ENCODE measurements around the gene MAML3. TPM values are rescaled to one million over a fixed set of nuclear protein-coding genes. Genes with fewer than 3 reads are reported as not detected.

MAML3 gene
- total and polyA plus RNA-seq, 7 experiments from 2014 or later = 0.53 to 9.4 (median 3.3) TPM

GRCh38 chr4:140186651-140187315 is 32.8 kb upstream of the MAML3 start:
- Mint-ChIP-seq H3K4me1 (no peaks in the 10 kb centered on the region), H3K27ac (no peak overlapping the region), H3K36me3 (no peaks in the 10 kb centered on the region), H3K4me3 (no peak overlapping the region), H3K9me3 (no peaks in the 10 kb centered on the region), H3K27me3 (peaks cover 0 to 30% (median 0%) of the 10 kb centered on the region in 5 donors)
- Histone ChIP-seq H3K27ac (ENCODE audit: low read depth, low read length) (no peak overlapping the region), H3K27me3 (ENCODE audit: control insufficient read depth in 2 of 2, insufficient read depth in 2 of 2, low read length in 2 of 2) (no peaks in the 10 kb centered on the region), H3K4me3 (ENCODE audit: low read length) (no peak overlapping the region), H3K9me3 (ENCODE audit: control insufficient read depth in 2 of 3, low read length in 3 of 3) (no peaks in the 10 kb centered on the region), H3K4me1 (ENCODE audit: control insufficient read depth in 2 of 2, insufficient read depth in 2 of 2, low read length in 2 of 2) (no peaks in the 10 kb centered on the region), H3K36me3 (ENCODE audit: control insufficient read depth in 2 of 3, insufficient read depth in 3 of 3, low read length in 3 of 3) (no peaks in the 10 kb centered on the region)
- ChIA-PET CTCF (no interaction called here), POLR2A (no interaction called here)
- DNase-seq = no peak
- intact Hi-C loops (cut with micrococcal nuclease) = no loop called here
- no peak for ATAC-seq

GRCh38 chr4:140186082-140186438 is 32.1 kb upstream of the MAML3 start:
- Mint-ChIP-seq H3K9me3 (no peaks in the 10 kb centered on the region), H3K27ac (no peak overlapping the region), H3K4me1 (no peaks in the 10 kb centered on the region), H3K4me3 (no peak overlapping the region), H3K27me3 (peaks cover 0 to 30% (median 0%) of the 10 kb centered on the region in 5 donors), H3K36me3 (no peaks in the 10 kb centered on the region)
- ChIA-PET POLR2A (no interaction called here), CTCF (no interaction called here)
- intact Hi-C loops (cut with micrococcal nuclease) = no loop called here
- DNase-seq (no peak), ATAC-seq (no peak)
- Histone ChIP-seq H3K9me3 (ENCODE audit: control insufficient read depth in 2 of 3, low read length in 3 of 3) (no peaks in the 10 kb centered on the region), H3K4me1 (ENCODE audit: control insufficient read depth in 2 of 2, insufficient read depth in 2 of 2, low read length in 2 of 2) (no peaks in the 10 kb centered on the region), H3K36me3 (ENCODE audit: control insufficient read depth in 2 of 3, insufficient read depth in 3 of 3, low read length in 3 of 3) (no peaks in the 10 kb centered on the region), H3K27me3 (ENCODE audit: control insufficient read depth in 2 of 2, insufficient read depth in 2 of 2, low read length in 2 of 2) (no peaks in the 10 kb centered on the region), H3K4me3 (ENCODE audit: low read length) (no peak overlapping the region), H3K27ac (ENCODE audit: low read depth, low read length) (no peak overlapping the region)

GRCh38 chr4:140185412-140186081 is 31.6 kb upstream of the MAML3 start:
- intact Hi-C loops (cut with micrococcal nuclease) = no loop called here
- no peaks in the 10 kb centered on the region for H3K36me3 ChIP-seq (ENCODE audit: control insufficient read depth in 2 of 3, insufficient read depth in 3 of 3, low read length in 3 of 3)
- Mint-ChIP-seq H3K27me3 (peaks cover 0 to 30% (median 0%) of the 10 kb centered on the region in 5 donors), H3K4me1 (no peaks in the 10 kb centered on the region), H3K4me3 (no peak overlapping the region), H3K9me3 (no peaks in the 10 kb centered on the region), H3K36me3 (no peaks in the 10 kb centered on the region), H3K27ac (no peak overlapping the region)
- no peak for ATAC-seq
- no peaks in the 10 kb centered on the region for H3K4me1 ChIP-seq (ENCODE audit: control insufficient read depth in 2 of 2, insufficient read depth in 2 of 2, low read length in 2 of 2)
- H3K27me3 ChIP-seq (ENCODE audit: control insufficient read depth in 2 of 2, insufficient read depth in 2 of 2, low read length in 2 of 2) = no peaks in the 10 kb centered on the region
- no peak overlapping the region for H3K27ac ChIP-seq (ENCODE audit: low read depth, low read length)
- ChIA-PET POLR2A (no interaction called here), CTCF (no interaction called here)
- no peaks in the 10 kb centered on the region for H3K9me3 ChIP-seq (ENCODE audit: control insufficient read depth in 2 of 3, low read length in 3 of 3)
- no peak for DNase-seq
- no peak overlapping the region for H3K4me3 ChIP-seq (ENCODE audit: low read length)

- intact Hi-C loops (cut with micrococcal nuclease) = no loop called here
- no peaks in the 10 kb centered on the region for H3K4me1 ChIP-seq (ENCODE audit: control insufficient read depth in 2 of 2, insufficient read depth in 2 of 2, low read length in 2 of 2)
- Mint-ChIP-seq H3K4me1 (no peaks in the 10 kb centered on the region), H3K27me3 (peaks cover 0 to 31% (median 5%) of the 10 kb centered on the region in 5 donors), H3K36me3 (no peaks in the 10 kb centered on the region), H3K27ac (no peak overlapping the region), H3K4me3 (no peak overlapping the region), H3K9me3 (no peaks in the 10 kb centered on the region)
- ATAC-seq (no peak), DNase-seq (no peak)
- ChIA-PET CTCF (no interaction called here), POLR2A (no interaction called here)
- H3K9me3 ChIP-seq (ENCODE audit: control insufficient read depth in 2 of 3, low read length in 3 of 3) = no peaks in the 10 kb centered on the region
- H3K27ac ChIP-seq (ENCODE audit: low read depth, low read length) = no peak overlapping the region
- no peaks in the 10 kb centered on the region for H3K27me3 ChIP-seq (ENCODE audit: control insufficient read depth in 2 of 2, insufficient read depth in 2 of 2, low read length in 2 of 2)
- H3K4me3 ChIP-seq (ENCODE audit: low read length) = no peak overlapping the region
- H3K36me3 ChIP-seq (ENCODE audit: control insufficient read depth in 2 of 3, insufficient read depth in 3 of 3, low read length in 3 of 3) = no peaks in the 10 kb centered on the region
Observed at GRCh38 chr4:140183270-140183669, 29.3 kb upstream of the MAML3 start.

GRCh38 chr4:140180577-140180976 is 26.6 kb upstream of the MAML3 start:
- Mint-ChIP-seq H3K4me1 (no peaks in the 10 kb centered on the region), H3K27me3 (peaks cover 8 to 36% (median 9%) of the 10 kb centered on the region in 5 donors), H3K36me3 (no peaks in the 10 kb centered on the region), H3K4me3 (no peak overlapping the region), H3K27ac (no peak overlapping the region), H3K9me3 (no peaks in the 10 kb centered on the region)
- no peaks in the 10 kb centered on the region for H3K27me3 ChIP-seq (ENCODE audit: control insufficient read depth in 2 of 2, insufficient read depth in 2 of 2, low read length in 2 of 2)
- no peaks in the 10 kb centered on the region for H3K4me1 ChIP-seq (ENCODE audit: control insufficient read depth in 2 of 2, insufficient read depth in 2 of 2, low read length in 2 of 2)
- ChIA-PET POLR2A (no interaction called here), CTCF (no interaction called here)
- H3K4me3 ChIP-seq (ENCODE audit: low read length) = no peak overlapping the region
- intact Hi-C loops (cut with micrococcal nuclease) = no loop called here
- no peaks in the 10 kb centered on the region for H3K9me3 ChIP-seq (ENCODE audit: control insufficient read depth in 2 of 3, low read length in 3 of 3)
- no peaks in the 10 kb centered on the region for H3K36me3 ChIP-seq (ENCODE audit: control insufficient read depth in 2 of 3, insufficient read depth in 3 of 3, low read length in 3 of 3)
- no peak overlapping the region for H3K27ac ChIP-seq (ENCODE audit: low read depth, low read length)
- ATAC-seq = no peak
- DNase-seq = no peak

- no peak overlapping the region for H3K27ac ChIP-seq (ENCODE audit: low read depth, low read length)
- H3K4me1 ChIP-seq (ENCODE audit: control insufficient read depth in 2 of 2, insufficient read depth in 2 of 2, low read length in 2 of 2) = no peaks in the 10 kb centered on the region
- H3K27me3 ChIP-seq (ENCODE audit: control insufficient read depth in 2 of 2, insufficient read depth in 2 of 2, low read length in 2 of 2) = no peaks in the 10 kb centered on the region
- H3K27ac Mint-ChIP-seq = no peak overlapping the region
- H3K36me3 ChIP-seq (ENCODE audit: control insufficient read depth in 2 of 3, insufficient read depth in 3 of 3, low read length in 3 of 3) = no peaks in the 10 kb centered on the region
- ATAC-seq (no peak), DNase-seq (no peak)
- intact Hi-C loops (cut with micrococcal nuclease) = no loop called here
- no peak overlapping the region for H3K4me3 ChIP-seq (ENCODE audit: low read length)
- ChIA-PET CTCF (interaction anchor here (0.7 kb wide), 1 partner anchor 236 kb away, joined by 3 read pairs; no protein-coding TSS in a partner anchor), POLR2A (no interaction called here)
- H3K4me1 Mint-ChIP-seq = no peaks in the 10 kb centered on the region
- no peak overlapping the region for H3K4me3 Mint-ChIP-seq
- H3K27me3 Mint-ChIP-seq = peaks cover 4 to 33% (median 9%) of the 10 kb centered on the region in 5 donors
- no peaks in the 10 kb centered on the region for H3K9me3 ChIP-seq (ENCODE audit: control insufficient read depth in 2 of 3, low read length in 3 of 3)
- H3K9me3 Mint-ChIP-seq = no peaks in the 10 kb centered on the region
- no peaks in the 10 kb centered on the region for H3K36me3 Mint-ChIP-seq
Observed at GRCh38 chr4:140176735-140177134, 22.8 kb upstream of the MAML3 start.

- Histone ChIP-seq H3K27me3 (ENCODE audit: control insufficient read depth in 2 of 2, insufficient read depth in 2 of 2, low read length in 2 of 2) (no peaks in the 10 kb centered on the region), H3K36me3 (ENCODE audit: control insufficient read depth in 2 of 3, insufficient read depth in 3 of 3, low read length in 3 of 3) (no peaks in the 10 kb centered on the region), H3K4me1 (ENCODE audit: control insufficient read depth in 2 of 2, insufficient read depth in 2 of 2, low read length in 2 of 2) (no peaks in the 10 kb centered on the region), H3K9me3 (ENCODE audit: control insufficient read depth in 2 of 3, low read length in 3 of 3) (no peaks in the 10 kb centered on the region), H3K27ac (ENCODE audit: low read depth, low read length) (no peak overlapping the region), H3K4me3 (ENCODE audit: low read length) (no peak overlapping the region)
- DNase-seq (no peak), ATAC-seq (peak; percentile 60)
- intact Hi-C loops (cut with micrococcal nuclease) = no loop called here
- Mint-ChIP-seq H3K36me3 (no peaks in the 10 kb centered on the region), H3K27ac (no peak overlapping the region), H3K4me1 (no peaks in the 10 kb centered on the region), H3K9me3 (no peaks in the 10 kb centered on the region), H3K4me3 (no peak overlapping the region), H3K27me3 (peaks cover 4 to 35% (median 9%) of the 10 kb centered on the region in 5 donors)
- ChIA-PET POLR2A (no interaction called here), CTCF (no interaction called here)
Observed at GRCh38 chr4:140174543-140174942, 20.6 kb upstream of the MAML3 start.

Data from naive thymus-derived CD4-positive, alpha-beta T cell (primary cell).